ENCODE data around the gene CNST.

GRCh38 chr1:246640747-246641146, 74.5 kb downstream of the CNST start:
- TF ChIP-seq CTCF (IDR thresholded peaks at IDR 0.05) = no peak
- TF ChIP-seq POLR2A (IDR thresholded peaks at IDR 0.05) = no peak

Measured in lower leg skin (tissue), 3 donors.